Heart left ventricle (tissue), 16 donors: ENCODE measurements around the gene LHX4. TPM values are rescaled to one million over a fixed set of nuclear protein-coding genes. Genes with fewer than 3 reads are reported as not detected.

ENCODE experiments used
- ATAC-seq, 4 donors: fragments of 200-7000 bp; cut with Tn5 transposase; one replicate each; pipeline ENCODE4 v1.9.1; 2020 to 2022; ENCODE audit warnings: moderate library complexity in 4 of 4, mild to moderate bottlenecking in 3 of 4, moderate number of reproducible peaks in 1 of 4
- DNase-seq, 5 donors: peaks; one replicate each; pipeline ENCODE4 v3.0.0-alpha.2; 2020
- H3K27ac ChIP-seq, 12 donors: fragments of 200-600 bp; sonication (generic) in 4 of 12; one replicate each; pipeline versions ENCODE4 v1.5.0 to v1.8.0; 2016 to 2022; ENCODE audit warnings: mild to moderate bottlenecking in 2 of 12
- H3K27me3 ChIP-seq, 9 donors: fragments of 200-600 bp; sonication (generic) in 2 of 9; one replicate each; pipeline versions ENCODE4 v1.5.1 to v1.8.0; 2016 to 2022; ENCODE audit warnings: mild to moderate bottlenecking in 3 of 9
- H3K36me3 ChIP-seq, 9 donors: fragments of 200-600 bp; sonication (generic) in 2 of 9; one replicate each; pipeline versions ENCODE4 v1.5.0 to v1.8.0; 2018 to 2022; ENCODE audit warnings: mild to moderate bottlenecking in 2 of 9
- H3K4me1 ChIP-seq, 12 donors: fragments of 200-600 bp; sonication (generic) in 4 of 12; one replicate each; pipeline versions ENCODE4 v1.5.0 to v1.8.0; 2016 to 2022; ENCODE audit warnings: mild to moderate bottlenecking in 3 of 12
- H3K4me3 ChIP-seq, 12 donors: fragments of 200-600 bp; sonication (generic) in 4 of 12; one replicate each; pipeline versions ENCODE4 v1.5.0 to v1.8.0; 2017 to 2022; ENCODE audit warnings: mild to moderate bottlenecking in 9 of 12, moderate library complexity in 4 of 12
- H3K9me3 ChIP-seq, 12 donors: fragments of 200-600 bp; sonication (generic) in 4 of 12; one replicate each; pipeline versions ENCODE4 v1.5.0 to v1.8.0; 2016 to 2022; ENCODE audit warnings: mild to moderate bottlenecking in 1 of 12
- CTCF ChIP-seq, 12 donors: fragments of 200-600 bp; sonication (generic) in 4 of 12; IDR thresholded peaks; one replicate each; pipeline versions ENCODE4 v1.5.0 to v1.8.0; 2018 to 2022; ENCODE audit warnings: antibody characterized with exemption in 12 of 12, mild to moderate bottlenecking in 5 of 12
- POLR2A ChIP-seq, 2 donors: fragments of 450-650 bp; IDR thresholded peaks; one replicate each; pipeline ENCODE4 v1.6.1; 2017; ENCODE audit warnings: antibody characterized with exemption in 2 of 2, mild to moderate bottlenecking in 2 of 2, moderate library complexity in 2 of 2
- WGBS, 4 donors: extraction: QIAGEN DNeasy Blood & Tissue Kit in 2 of 4; methylation state at CpG; one replicate each; pipeline versions ENCODE4 v1.1.5 to v1.1.7; 2013 to 2018; 5-methylcytosine and 5-hydroxymethylcytosine counted together
- intact Hi-C, 10 donors: fragments of 100-400 bp; cut with DNase I; formaldehyde crosslinking; loops; one replicate each; pipeline versions ENCODE4 v1.11.1 to v1.14.2; 2022
- polyA plus RNA-seq, 2 donors: library from polyadenylated mRNA; stranded (reverse); fragments of 200-250 nt; gene quantifications; one replicate each; pipeline ENCODE4 v1.2.3, GENCODE V29; 2013
- total RNA-seq, 9 donors: library from RNA; depleted of rRNA in 2 of 9; stranded (reverse); fragments of >200 nt in 2 of 9; fragmentation: NEBNext Ultra II Directional in 3 of 9; extraction: Animal tissue kit (Norgen Biotek cat#: 25700) in 3 of 9; gene quantifications; one replicate each; pipeline versions ENCODE4 v1.1.0 to v1.2.4, GENCODE V29; 2016 to 2023
- donor health status: ischemic (EF 13 %, LVEDD 7.1; RV severe dilation, severe dysfunction).
- donor health status: healthy with polysubstance abuse.
- donor health status: DM: no; HTN: yes; CAD: no.
- donor health status: DM: no; HTN: no; CAD: no.
- donor health status: ischemic (EF 25% LVEDD 6.9; RV normal size, moderate dysfunction).
- donor health status: ischemic (EF 25% LVEDD 5.7; RV mildly dilated, moderate dysfunction).
- donor health status: healthy.
- donor health status: DM: yes; HTN: yes; CAD: no.
- donor health status: ischemic (EF 35%, LVEDD 5.7; RV mildly dilated, moderate dysfunction).
- donor health status: nonischemic (EF 11% LVEDD 7.7; RV severe dilation, severe dysfunction).
- donor health status: DM: yes; HTN: yes; CAD: no.
- donor health status: PGD.
- donor health status: ischemic (EF 29% LVEDD 5.4; RV normal size, mild dysfunction).
- donor health status: nonischemic (EF 23%, LVEDD 6.1; RV moderate dilation, normal function).

The LHX4 gene
- total and polyA plus RNA-seq, 11 donors = not detected

GRCh38 chr1:180233191-180234011 is 3.3 kb downstream of the LHX4 start:
- intact Hi-C loops = no loop called here
- H3K4me3 ChIP-seq = peak overlapping the region in 1 of 12 donors; percentile 4
- no peak for DNase-seq
- H3K36me3 ChIP-seq = no peaks in the 10 kb centered on the region
- ATAC-seq = no peak
- H3K27me3 ChIP-seq = peaks cover 79 to 100% (median 98%) of the 10 kb centered on the region in 9 donors
- 2 to 4% (median 3%) methylated on average over 66 to 71 of the region's 71 CpGs for WGBS, 4 donors
- no peak for TF ChIP-seq CTCF (IDR thresholded peaks at IDR 0.05)
- no peak for TF ChIP-seq POLR2A (IDR thresholded peaks at IDR 0.05)
- peaks cover 5 to 62% (median 44%) of the 10 kb centered on the region in 12 donors for H3K4me1 ChIP-seq
- H3K27ac ChIP-seq = no peak overlapping the region
- no peaks in the 10 kb centered on the region for H3K9me3 ChIP-seq

- H3K9me3 ChIP-seq = no peaks in the 10 kb centered on the region
- H3K4me1 ChIP-seq = peaks cover 5 to 53% (median 40%) of the 10 kb centered on the region in 12 donors
- DNase-seq = no peak
- intact Hi-C loops = no loop called here
- H3K4me3 ChIP-seq = peak overlapping the region in 9 of 12 donors; percentile 0 to 34 (median 19)
- no peaks in the 10 kb centered on the region for H3K36me3 ChIP-seq
- TF ChIP-seq POLR2A (IDR thresholded peaks at IDR 0.05) (no peak), CTCF (IDR thresholded peaks at IDR 0.05) (no peak)
- 2 to 3% (median 2%) methylated on average over 31 to 51 of the region's 51 CpGs for WGBS, 4 donors
- ATAC-seq = no peak
- H3K27ac ChIP-seq = no peak overlapping the region
- peaks cover 71 to 100% (median 98%) of the 10 kb centered on the region in 9 donors for H3K27me3 ChIP-seq
Observed at GRCh38 chr1:180234369-180235076, 4.5 kb downstream of the LHX4 start.

GRCh38 chr1:180235077-180235501 is 5.0 kb downstream of the LHX4 start:
- intact Hi-C loops = no loop called here
- Histone ChIP-seq H3K27ac (no peak overlapping the region), H3K4me3 (peak overlapping the region in 8 of 12 donors; percentile 0 to 34 (median 20)), H3K27me3 (peaks cover 70 to 100% (median 99%) of the 10 kb centered on the region in 9 donors), H3K4me1 (peaks cover 5 to 52% (median 39%) of the 10 kb centered on the region in 12 donors), H3K36me3 (no peaks in the 10 kb centered on the region), H3K9me3 (no peaks in the 10 kb centered on the region)
- DNase-seq = no peak
- WGBS, 4 donors = 0 to 3% (median 2%) methylated on average over 4 to 30 of the region's 30 CpGs
- TF ChIP-seq CTCF (IDR thresholded peaks at IDR 0.05) (no peak), POLR2A (IDR thresholded peaks at IDR 0.05) (no peak)
- ATAC-seq = no peak
